ENCODE results near the gene SPEG.

Gene SPEG

DNA sequence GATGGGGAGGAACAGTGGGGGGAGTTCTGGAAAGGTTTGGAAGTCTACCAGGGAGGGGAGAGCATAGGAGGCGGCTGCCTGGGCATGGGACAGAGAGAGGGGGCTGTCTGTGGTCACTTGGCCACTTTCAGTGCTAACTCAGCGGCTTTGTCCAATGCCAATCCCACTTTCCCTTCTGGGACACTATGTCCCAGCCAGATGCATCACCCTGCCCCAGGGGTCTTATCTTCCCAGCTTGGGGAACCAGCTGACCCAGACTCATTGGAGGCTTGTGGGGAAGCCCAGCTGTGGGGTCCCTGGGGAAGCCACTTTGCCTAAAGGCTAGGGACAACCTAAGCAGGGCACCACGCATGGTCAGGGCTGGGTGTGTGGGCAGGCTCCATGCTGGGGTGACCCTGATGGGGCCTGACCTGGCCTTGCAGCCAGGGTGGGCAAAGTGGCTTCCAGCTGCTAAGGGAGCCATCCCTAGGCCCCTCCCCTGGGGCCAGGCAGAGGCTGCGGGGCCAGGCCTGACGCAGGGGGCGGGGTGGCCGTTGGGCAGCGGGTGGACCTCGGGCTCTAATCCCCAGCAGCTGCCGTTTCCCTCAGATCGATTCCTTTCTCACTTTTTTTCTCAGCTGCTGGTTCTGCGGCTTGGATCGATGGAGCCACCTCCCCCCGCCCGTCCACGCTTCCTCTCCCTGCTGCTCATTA lies 78.0 kb downstream of the SPEG start:
- TF ChIP-seq, protein P1, sequence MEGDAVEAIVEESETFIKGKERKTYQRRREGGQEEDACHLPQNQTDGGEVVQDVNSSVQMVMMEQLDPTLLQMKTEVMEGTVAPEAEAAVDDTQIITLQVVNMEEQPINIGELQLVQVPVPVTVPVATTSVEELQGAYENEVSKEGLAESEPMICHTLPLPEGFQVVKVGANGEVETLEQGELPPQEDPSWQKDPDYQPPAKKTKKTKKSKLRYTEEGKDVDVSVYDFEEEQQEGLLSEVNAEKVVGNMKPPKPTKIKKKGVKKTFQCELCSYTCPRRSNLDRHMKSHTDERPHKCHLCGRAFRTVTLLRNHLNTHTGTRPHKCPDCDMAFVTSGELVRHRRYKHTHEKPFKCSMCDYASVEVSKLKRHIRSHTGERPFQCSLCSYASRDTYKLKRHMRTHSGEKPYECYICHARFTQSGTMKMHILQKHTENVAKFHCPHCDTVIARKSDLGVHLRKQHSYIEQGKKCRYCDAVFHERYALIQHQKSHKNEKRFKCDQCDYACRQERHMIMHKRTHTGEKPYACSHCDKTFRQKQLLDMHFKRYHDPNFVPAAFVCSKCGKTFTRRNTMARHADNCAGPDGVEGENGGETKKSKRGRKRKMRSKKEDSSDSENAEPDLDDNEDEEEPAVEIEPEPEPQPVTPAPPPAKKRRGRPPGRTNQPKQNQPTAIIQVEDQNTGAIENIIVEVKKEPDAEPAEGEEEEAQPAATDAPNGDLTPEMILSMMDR (IDR thresholded peaks at IDR 0.05; ENCODE audit: control insufficient read depth, extremely low read depth, insufficient read depth), result no peak
- no peak overlapping the region for H3K4me3 ChIP-seq (ENCODE audit: low read depth, low read length)
- DNase-seq (ENCODE audit: low read depth), result no peak

DNA sequence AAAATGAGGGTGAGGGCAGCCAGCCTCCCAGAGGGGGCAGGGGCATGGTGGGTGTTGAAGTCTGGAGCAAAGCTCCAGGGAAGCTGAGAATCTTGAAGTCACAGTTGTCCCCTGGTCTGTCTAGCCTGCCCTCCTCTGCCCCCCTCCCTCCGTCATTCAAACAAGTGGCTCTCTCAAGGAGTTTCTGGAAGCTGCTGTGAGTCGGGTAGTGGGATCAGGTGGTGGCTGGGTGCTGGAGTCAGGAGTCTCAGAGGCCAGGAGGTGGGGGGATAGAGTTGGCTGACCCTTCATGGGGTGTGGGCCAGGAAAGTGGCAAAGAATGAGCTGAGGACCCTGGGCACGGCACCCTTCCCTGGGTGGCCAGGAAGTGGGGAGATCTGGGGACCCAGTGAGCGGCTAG lies 79.1 kb downstream of the SPEG start:
- no peak for DNase-seq (ENCODE audit: low read depth)
- no peak overlapping the region for H3K4me3 ChIP-seq (ENCODE audit: low read depth, low read length)
- TF ChIP-seq, protein P1 (IDR thresholded peaks at IDR 0.05; ENCODE audit: control insufficient read depth, extremely low read depth, insufficient read depth), result no peak

DNA sequence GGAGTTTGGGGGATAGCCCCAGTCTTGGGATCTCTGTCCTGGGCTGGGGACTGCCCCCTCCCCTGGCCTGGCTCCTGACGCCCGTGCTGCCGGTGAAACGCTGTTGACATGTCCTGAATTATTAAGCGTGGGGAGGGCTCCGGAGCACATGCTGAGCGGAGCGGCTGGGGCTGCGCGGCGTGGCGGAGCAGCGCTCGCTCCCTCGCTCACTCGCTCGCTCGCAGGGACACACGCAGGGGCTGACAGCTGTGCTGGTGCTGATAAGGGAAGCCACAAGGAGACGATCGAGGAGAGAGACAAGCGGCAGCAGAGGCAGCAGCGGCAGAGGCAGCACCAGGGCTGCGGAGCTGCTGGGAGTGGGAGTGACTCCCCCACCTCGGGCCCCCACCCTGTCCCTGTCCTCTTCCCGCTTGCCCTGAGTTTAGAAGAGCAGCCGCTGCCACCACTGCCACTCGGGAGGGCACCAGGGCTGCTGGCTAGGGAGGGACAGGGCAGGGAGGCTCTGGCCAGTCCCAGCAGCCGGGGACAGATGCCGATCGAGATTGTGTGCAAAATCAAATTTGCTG lies 79.6 kb downstream of the SPEG start, which contains the start of gene ASIC4:
Gene ASIC4, plus strand, starts transcription at position 287 of the 566 bp plus-strand sequence. Its CDS starts 243 bp downstream, at position 530.
- no peak within 1 kb of the TSS for H3K4me3 ChIP-seq (ENCODE audit: low read depth, low read length)
- DNase-seq (ENCODE audit: low read depth), result no peak
- TF ChIP-seq, protein P1 (IDR thresholded peaks at IDR 0.05; ENCODE audit: control insufficient read depth, extremely low read depth, insufficient read depth), result no peak

DNA sequence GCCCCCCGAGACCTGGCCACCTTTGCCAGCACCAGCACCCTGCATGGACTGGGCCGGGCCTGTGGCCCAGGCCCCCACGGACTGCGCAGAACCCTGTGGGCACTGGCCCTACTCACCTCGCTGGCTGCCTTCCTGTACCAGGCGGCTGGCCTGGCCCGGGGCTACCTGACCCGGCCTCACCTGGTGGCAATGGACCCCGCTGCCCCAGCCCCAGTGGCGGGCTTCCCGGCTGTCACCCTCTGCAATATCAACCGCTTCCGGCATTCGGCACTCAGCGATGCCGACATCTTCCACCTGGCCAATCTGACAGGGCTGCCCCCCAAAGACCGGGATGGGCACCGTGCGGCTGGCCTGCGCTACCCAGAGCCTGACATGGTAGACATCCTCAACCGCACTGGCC lies 80.2 kb downstream of the SPEG start:
- no peak overlapping the region for H3K4me3 ChIP-seq (ENCODE audit: low read depth, low read length)
- DNase-seq (ENCODE audit: low read depth), result no peak
- TF ChIP-seq, protein P1 (IDR thresholded peaks at IDR 0.05; ENCODE audit: control insufficient read depth, extremely low read depth, insufficient read depth), result no peak

DNA sequence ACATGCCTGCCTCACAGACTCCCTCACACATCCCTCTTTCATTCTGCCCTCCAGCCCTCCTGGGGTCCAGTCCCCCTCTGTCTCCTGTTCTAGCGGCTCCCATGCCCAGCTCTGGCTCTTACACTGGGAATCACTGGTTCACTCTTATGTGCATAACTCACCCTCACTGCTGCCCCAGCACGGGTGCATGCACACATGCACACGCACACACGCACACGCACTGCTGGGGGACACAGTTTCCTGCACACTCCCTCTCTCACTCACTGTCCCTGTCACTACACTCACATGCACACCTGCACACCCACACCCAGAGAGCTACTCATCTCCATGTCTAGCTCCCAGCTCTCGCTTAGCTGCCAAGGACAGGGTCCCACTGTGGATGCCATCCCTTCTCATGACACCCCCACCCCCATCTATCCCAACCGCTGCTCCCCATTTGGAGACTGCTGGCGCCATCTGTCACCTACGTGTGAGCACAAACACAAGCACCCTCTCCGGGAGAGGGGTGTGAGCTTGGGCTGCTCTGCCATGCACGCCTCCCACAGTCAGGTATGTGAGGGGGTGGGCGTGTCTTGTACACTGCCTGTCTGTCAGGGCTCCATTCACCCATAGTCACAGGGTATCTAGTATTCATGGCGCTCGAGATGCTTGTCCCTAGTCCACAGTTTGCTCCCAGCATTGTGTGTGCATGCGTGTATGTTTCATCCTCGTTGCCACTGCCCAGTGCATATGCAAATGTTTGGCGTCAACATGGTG lies 81.4 kb downstream of the SPEG start:
- TF ChIP-seq, protein P1 (IDR thresholded peaks at IDR 0.05; ENCODE audit: control insufficient read depth, extremely low read depth, insufficient read depth), result no peak
- DNase-seq (ENCODE audit: low read depth), result no peak
- no peak overlapping the region for H3K4me3 ChIP-seq (ENCODE audit: low read depth, low read length)

DNA sequence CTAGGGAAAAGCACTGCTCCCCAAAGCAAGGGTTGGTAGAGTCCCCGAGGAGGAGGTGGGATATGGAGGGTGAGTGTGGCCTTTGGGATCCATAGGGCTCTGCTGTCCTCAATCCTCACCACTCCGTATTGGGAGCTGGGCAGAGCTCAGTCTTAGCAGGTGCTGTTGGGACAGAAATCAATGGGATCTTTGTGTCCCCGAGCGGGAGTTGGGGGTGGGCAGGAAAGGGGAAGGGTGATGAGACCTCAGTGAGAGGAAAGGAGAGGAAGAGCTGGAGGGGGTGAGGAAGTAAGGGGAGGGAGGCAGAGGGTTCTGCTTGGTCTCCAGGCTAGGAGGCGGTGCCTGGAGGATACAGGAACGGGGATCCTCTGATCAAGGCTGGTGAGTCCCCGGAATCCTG lies 82.2 kb downstream of the SPEG start:
- TF ChIP-seq, protein P1 (IDR thresholded peaks at IDR 0.05; ENCODE audit: control insufficient read depth, extremely low read depth, insufficient read depth), result no peak
- H3K4me3 ChIP-seq (ENCODE audit: low read depth, low read length), result no peak overlapping the region
- no peak for DNase-seq (ENCODE audit: low read depth)

All from LNCaP clone FGC (cell line).